PC-3 (cell line): Measurements from ENCODE around the gene MMP14. TPM values are rescaled to one million over a fixed set of nuclear protein-coding genes. Genes with fewer than 3 reads are reported as not detected.

Source experiments
- ATAC-seq: fragments of 200-7000 bp; cut with Tn5 transposase; 2 replicates; pipeline ENCODE4 v1.9.1; 2020; ENCODE audit warnings: mild to moderate bottlenecking, moderate library complexity
- BruUV-seq: library from RNA; stranded (reverse); fragments of 400-500 nt; replicated peaks from 2 replicates; lab custom pipeline; 2021; lab: Mats Ljungman, UMichigan
- CTCF ChIA-PET: fragments of 300-600 bp; sonication (Branson Sonifier 250); formaldehyde crosslinking; loops from one replicate; lab custom pipeline; 2022; ENCODE audit warnings: antibody characterized with exemption; lab: Charles Lee
- POLR2A ChIA-PET: fragments of 300-600 bp; sonication (Branson Sonifier 250); formaldehyde crosslinking; loops from one replicate; lab custom pipeline; 2022; ENCODE audit warnings: antibody characterized with exemption; ENCODE audit not compliant: unreplicated experiment; lab: Charles Lee
- DNase-seq: peaks from one replicate; pipeline ENCODE4 v3.0.0-alpha.2; 2015
- H2AFZ ChIP-seq: fragments of 300-600 bp; sonication (generic); 2 replicates; pipeline ENCODE4 v1.6.0; 2016; ENCODE audit warnings: antibody characterized with exemption, low read length
- H3F3A ChIP-seq: fragments of 300-600 bp; sonication (generic); one replicate; pipeline ENCODE4 v1.6.0; 2017; ENCODE audit warnings: antibody characterized with exemption, low read length, control low read depth, mild to moderate bottlenecking; ENCODE audit not compliant: unreplicated experiment
- H3K27ac ChIP-seq: fragments of 300-600 bp; sonication (generic); 2 replicates; pipeline ENCODE4 v1.5.1; 2016; ENCODE audit warnings: mild to moderate bottlenecking, low read length
- H3K27me3 ChIP-seq: fragments of 300-600 bp; sonication (generic); 2 replicates; pipeline ENCODE4 v1.6.1; 2016; ENCODE audit warnings: low read length, mixed read lengths
- H3K36me3 ChIP-seq: fragments of 300-600 bp; sonication (generic); 2 replicates; pipeline ENCODE4 v1.6.1; 2016; ENCODE audit warnings: low read depth, mixed run types, low read length, mixed read lengths
- H3K4me1 ChIP-seq: fragments of 300-600 bp; sonication (generic); 2 replicates; pipeline ENCODE4 v1.5.1; 2016; ENCODE audit warnings: low read length; ENCODE audit not compliant: insufficient read depth
- H3K4me2 ChIP-seq: fragments of 300-600 bp; sonication (generic); 2 replicates; pipeline ENCODE4 v1.6.0; 2016; ENCODE audit warnings: low read length
- H3K4me3 ChIP-seq: fragments of 300-600 bp; sonication (generic); 2 replicates; pipeline ENCODE4 v1.5.1; 2016; ENCODE audit warnings: mild to moderate bottlenecking, low read length, mixed read lengths
- H3K79me2 ChIP-seq: fragments of 300-600 bp; sonication (generic); 2 replicates; pipeline ENCODE4 v1.6.1; 2017; ENCODE audit warnings: low read length, mixed read lengths
- H3K9ac ChIP-seq: fragments of 300-600 bp; sonication (generic); 2 replicates; pipeline ENCODE4 v1.6.0; 2016; ENCODE audit warnings: mild to moderate bottlenecking, low read length
- H3K9me2 ChIP-seq: fragments of 300-600 bp; sonication (generic); replicated peaks from 2 replicates; pipeline ENCODE4 v1.6.1; 2016; ENCODE audit warnings: mixed run types, low read length, mixed read lengths
- H3K9me3 ChIP-seq: fragments of 300-600 bp; sonication (generic); 2 replicates; pipeline ENCODE4 v1.6.1; 2016; ENCODE audit warnings: low read length, mixed read lengths
- H4K20me1 ChIP-seq: fragments of 300-600 bp; sonication (generic); 2 replicates; pipeline ENCODE4 v1.6.1; 2016; ENCODE audit warnings: low read length, mixed read lengths
- CTCF ChIP-seq: fragments of 300-600 bp; sonication (generic); conservative IDR thresholded peaks from 2 replicates; pipeline ENCODE4 v1.5.1; 2017; ENCODE audit warnings: antibody characterized with exemption, low read depth, mild to moderate bottlenecking, low read length
- EZH2 ChIP-seq: fragments of 300-600 bp; sonication (generic); IDR thresholded peaks from one replicate; pipeline ENCODE4 v1.6.1; 2017; ENCODE audit warnings: antibody characterized with exemption, mild to moderate bottlenecking, low read length; ENCODE audit not compliant: unreplicated experiment
- EZH2phosphoT487 ChIP-seq: fragments of 300-600 bp; sonication (generic); IDR thresholded peaks from 2 replicates; pipeline ENCODE4 v1.6.1; 2018; ENCODE audit warnings: mild to moderate bottlenecking, antibody characterized with exemption, low read length, borderline replicate concordance
- intact Hi-C: fragments of 100-400 bp; cut with micrococcal nuclease; formaldehyde crosslinking; loops from 2 replicates; pipeline ENCODE4 v1.9.0; 2023
- total RNA-seq: library from RNA; depleted of rRNA; stranded (reverse); fragments of >200 nt; gene quantifications from 2 replicates; pipeline ENCODE4 v1.2.3, GENCODE V29; 2014

Gene MMP14
- total RNA-seq, 1 experiment from 2014 or later = 80.4 TPM

GRCh38 chr14:22866874-22867273 is 30.5 kb downstream of the MMP14 start:
- POLR2A ChIA-PET = no interaction called here

GRCh38 chr14:22870811-22871223 is 34.4 kb downstream of the MMP14 start:
- no peak for DNase-seq
- H2AFZ ChIP-seq = peak overlapping the region; percentile 45
- peak overlapping the region; percentile 88 for H3K4me3 ChIP-seq
- H3K9me2 ChIP-seq = no peaks in the 10 kb centered on the region
- peak overlapping the region; percentile 94 for H3K4me2 ChIP-seq
- no peak for TF ChIP-seq CTCF
- no peak for TF ChIP-seq EZH2phosphoT487
- TF ChIP-seq EZH2 = no peak
- H3K9ac ChIP-seq = peak overlapping the region; percentile 5; the same call in 1 of the 2 replicates
- CTCF ChIA-PET = interaction anchor here (0.7 kb wide), 1 partner anchor 213 kb away, joined by 3 read pairs; no protein-coding TSS in a partner anchor
- intact Hi-C loops = loop anchor here (1.0 to 5.0 kb wide), 2 partner anchors 18 to 56 kb away; partner anchors contain the start of gene PRMT5
- H3K79me2 ChIP-seq = peaks cover 20% of the 10 kb centered on the region
- no peak for ATAC-seq
- peaks cover 6% of the 10 kb centered on the region for H3F3A ChIP-seq
- H3K4me1 ChIP-seq = peaks cover 18% of the 10 kb centered on the region
- H3K27ac ChIP-seq = peak overlapping the region; percentile 94
- peaks cover 13% of the 10 kb centered on the region; the same call in 1 of the 2 replicates for H3K36me3 ChIP-seq
- no peaks in the 10 kb centered on the region for H3K9me3 ChIP-seq
- no peaks in the 10 kb centered on the region for H3K27me3 ChIP-seq
- POLR2A ChIA-PET = interaction anchor here (0.6 to 0.9 kb wide), 3 partner anchors 47 to 124 kb away, joined by 3 to 6 read pairs (median 3); no protein-coding TSS in a partner anchor
- H4K20me1 ChIP-seq = no peaks in the 10 kb centered on the region
- BruUV-seq = no TSS peak

More at GRCh38 chr14:22866874-22867273, 30.5 kb downstream of the MMP14 start:
- no peaks in the 10 kb centered on the region for H3K36me3 ChIP-seq
- H2AFZ ChIP-seq = no peak overlapping the region
- H4K20me1 ChIP-seq = no peaks in the 10 kb centered on the region
- H3K4me3 ChIP-seq = no peak overlapping the region
- no peaks in the 10 kb centered on the region for H3K79me2 ChIP-seq
- H3K4me1 ChIP-seq = peaks cover 8% of the 10 kb centered on the region
- BruUV-seq = no TSS peak
- no peaks in the 10 kb centered on the region for H3K9me2 ChIP-seq
- intact Hi-C loops = no loop called here
- H3K27me3 ChIP-seq = no peaks in the 10 kb centered on the region
- DNase-seq = no peak
- H3K9ac ChIP-seq = no peak overlapping the region
- TF ChIP-seq CTCF = no peak
- no peak for TF ChIP-seq EZH2
- TF ChIP-seq EZH2phosphoT487 = no peak
- no peak overlapping the region for H3K4me2 ChIP-seq
- H3F3A ChIP-seq = peaks cover 6% of the 10 kb centered on the region
- CTCF ChIA-PET = no interaction called here
- no peaks in the 10 kb centered on the region for H3K9me3 ChIP-seq
- no peak overlapping the region for H3K27ac ChIP-seq
- no peak for ATAC-seq
